Measurements from ENCODE around the gene GSX2. TPM values are rescaled to one million over a fixed set of nuclear protein-coding genes. Genes with fewer than 3 reads are reported as not detected.

The GSX2 gene
- total and polyA plus RNA-seq, 10 donors: 0.47 TPM; not detected in 9

DNA sequence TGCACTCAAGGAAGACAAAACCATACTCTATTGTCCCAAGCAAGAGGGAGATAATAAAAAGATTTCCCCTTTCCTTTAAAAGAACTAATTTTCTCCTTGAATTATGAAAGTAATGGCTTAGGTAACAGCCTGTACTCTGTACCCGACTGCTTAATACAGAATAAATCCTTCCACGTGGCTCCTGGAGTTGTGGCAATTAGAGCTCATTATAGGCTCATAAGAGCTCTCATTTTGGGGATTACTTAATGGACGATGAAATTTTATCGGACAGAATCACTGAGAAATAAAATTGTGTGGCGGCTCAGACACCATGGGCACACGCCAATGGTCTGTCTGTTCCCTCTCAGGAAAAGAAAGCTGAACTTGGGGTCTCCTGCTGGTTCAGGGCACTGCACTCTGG lies 2.8 kb upstream of the GSX2 start:
- Histone ChIP-seq H3K36me3 (no peaks in the 10 kb centered on the region), H3K9me3 (no peaks in the 10 kb centered on the region), H3K4me1 (peaks cover 21 to 54% (median 49%) of the 10 kb centered on the region in 6 donors), H3K27ac (no peak overlapping the region), H3K27me3 (replicated peaks in 1 of 7) (peaks cover 6 to 100% (median 97%) of the 10 kb centered on the region in 7 donors), H3K4me3 (no peak overlapping the region)
- no peak for TF ChIP-seq POLR2AphosphoS5 (IDR thresholded peaks at IDR 0.05)
- TF ChIP-seq CTCF (IDR thresholded peaks at IDR 0.05 in 8 of 11, conservative IDR thresholded peaks at IDR 0.05 in 3 of 11): no peak
- no peak for TF ChIP-seq POLR2A (IDR thresholded peaks at IDR 0.05)
- DNase-seq: no peak
- 28 to 53% (median 45%) methylated on average over 6 of the region's 6 CpGs for WGBS, 5 donors
- intact Hi-C loops (cut with DNase I; ENCODE audit: low total_unique reads): no loop called here

GRCh38 chr4:54098375-54098774 lies 1.6 kb upstream of the GSX2 start:
- Histone ChIP-seq H3K4me3 (no peak overlapping the region), H3K4me1 (peaks cover 17 to 54% (median 40%) of the 10 kb centered on the region in 6 donors), H3K36me3 (no peaks in the 10 kb centered on the region), H3K27me3 (replicated peaks in 1 of 7) (peaks cover 4 to 100% (median 97%) of the 10 kb centered on the region in 7 donors), H3K27ac (no peak overlapping the region), H3K9me3 (no peaks in the 10 kb centered on the region)
- DNase-seq: no peak
- no peak for TF ChIP-seq POLR2A (IDR thresholded peaks at IDR 0.05)
- no peak for TF ChIP-seq CTCF (IDR thresholded peaks at IDR 0.05 in 8 of 11, conservative IDR thresholded peaks at IDR 0.05 in 3 of 11)
- WGBS, 5 donors: 11 to 19% (median 18%) methylated on average over 5 of the region's 5 CpGs
- intact Hi-C loops (cut with DNase I; ENCODE audit: low total_unique reads): no loop called here

DNA sequence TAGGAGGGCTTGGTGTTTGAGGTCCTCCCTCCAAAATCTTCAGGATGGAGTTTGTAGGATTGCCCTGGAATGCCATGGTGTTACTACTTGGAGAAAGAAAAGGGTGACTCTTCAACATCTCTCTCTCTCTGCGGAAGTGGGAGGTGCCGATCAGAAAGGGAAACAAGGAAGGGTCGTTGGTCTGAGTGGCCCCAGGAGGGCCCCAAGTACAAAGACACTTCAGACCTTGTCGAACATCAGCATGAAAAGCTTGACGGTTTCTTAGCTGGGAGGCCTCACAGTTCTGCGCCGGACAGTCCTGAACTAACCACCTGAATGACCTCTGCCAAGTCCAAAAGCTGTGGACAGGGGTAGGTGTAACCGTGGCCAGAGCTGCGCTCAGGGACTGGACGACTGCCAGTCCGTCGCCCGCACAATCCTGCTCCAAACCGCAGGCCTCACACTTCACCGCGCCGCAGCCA lies 646 bp upstream of the GSX2 start:
- intact Hi-C loops (cut with DNase I; ENCODE audit: low total_unique reads): no loop called here
- peak overlapping the region in 6 of 8 donors; percentile 26 to 65 (median 29) for H3K4me3 ChIP-seq
- 0 to 3% (median 2%) methylated on average over 4 to 17 of the region's 17 CpGs for WGBS, 5 donors
- H3K4me1 ChIP-seq: peaks cover 17 to 57% (median 41%) of the 10 kb centered on the region in 6 donors
- no peak overlapping the region for H3K27ac ChIP-seq
- H3K36me3 ChIP-seq: no peaks in the 10 kb centered on the region
- TF ChIP-seq CTCF (IDR thresholded peaks at IDR 0.05 in 8 of 11, conservative IDR thresholded peaks at IDR 0.05 in 3 of 11) (no peak), POLR2AphosphoS5 (IDR thresholded peaks at IDR 0.05) (no peak), POLR2A (IDR thresholded peaks at IDR 0.05) (no peak)
- DNase-seq: no peak
- H3K27me3 ChIP-seq (replicated peaks in 1 of 7): peaks cover 3 to 100% (median 96%) of the 10 kb centered on the region in 7 donors
- no peaks in the 10 kb centered on the region for H3K9me3 ChIP-seq

- WGBS, 5 donors: 1 to 3% (median 2%) methylated on average over 31 to 46 of the region's 46 CpGs
- DNase-seq: peak; percentile 71
These were observed 729 bp downstream of the GSX2 start for GRCh38 chr4:54100595-54101189.

More at GRCh38 chr4:54100595-54101189, 729 bp downstream of the GSX2 start:
- Histone ChIP-seq H3K27ac (no peak overlapping the region), H3K4me1 (peaks cover 17 to 63% (median 41%) of the 10 kb centered on the region in 6 donors), H3K9me3 (no peaks in the 10 kb centered on the region), H3K4me3 (peak overlapping the region in 7 of 8 donors; percentile 11 to 65 (median 29)), H3K27me3 (replicated peaks in 1 of 7) (peaks cover 0 to 100% (median 92%) of the 10 kb centered on the region in 7 donors), H3K36me3 (no peaks in the 10 kb centered on the region)
- TF ChIP-seq POLR2AphosphoS5 (IDR thresholded peaks at IDR 0.05) (no peak), POLR2A (IDR thresholded peaks at IDR 0.05) (no peak), CTCF (IDR thresholded peaks at IDR 0.05 in 8 of 11, conservative IDR thresholded peaks at IDR 0.05 in 3 of 11) (no peak)
- intact Hi-C loops (cut with DNase I; ENCODE audit: low total_unique reads): no loop called here
